HS-27A (cell line): ENCODE data around the gene NFKBIZ.

Experiments used
- DNase-seq: peaks from one replicate; pipeline ENCODE4 v3.0.0-alpha.2; 2012; ENCODE audit warnings: low read depth, missing footprints

NFKBIZ gene, protein sequence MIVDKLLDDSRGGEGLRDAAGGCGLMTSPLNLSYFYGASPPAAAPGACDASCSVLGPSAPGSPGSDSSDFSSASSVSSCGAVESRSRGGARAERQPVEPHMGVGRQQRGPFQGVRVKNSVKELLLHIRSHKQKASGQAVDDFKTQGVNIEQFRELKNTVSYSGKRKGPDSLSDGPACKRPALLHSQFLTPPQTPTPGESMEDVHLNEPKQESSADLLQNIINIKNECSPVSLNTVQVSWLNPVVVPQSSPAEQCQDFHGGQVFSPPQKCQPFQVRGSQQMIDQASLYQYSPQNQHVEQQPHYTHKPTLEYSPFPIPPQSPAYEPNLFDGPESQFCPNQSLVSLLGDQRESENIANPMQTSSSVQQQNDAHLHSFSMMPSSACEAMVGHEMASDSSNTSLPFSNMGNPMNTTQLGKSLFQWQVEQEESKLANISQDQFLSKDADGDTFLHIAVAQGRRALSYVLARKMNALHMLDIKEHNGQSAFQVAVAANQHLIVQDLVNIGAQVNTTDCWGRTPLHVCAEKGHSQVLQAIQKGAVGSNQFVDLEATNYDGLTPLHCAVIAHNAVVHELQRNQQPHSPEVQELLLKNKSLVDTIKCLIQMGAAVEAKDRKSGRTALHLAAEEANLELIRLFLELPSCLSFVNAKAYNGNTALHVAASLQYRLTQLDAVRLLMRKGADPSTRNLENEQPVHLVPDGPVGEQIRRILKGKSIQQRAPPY

DNA sequence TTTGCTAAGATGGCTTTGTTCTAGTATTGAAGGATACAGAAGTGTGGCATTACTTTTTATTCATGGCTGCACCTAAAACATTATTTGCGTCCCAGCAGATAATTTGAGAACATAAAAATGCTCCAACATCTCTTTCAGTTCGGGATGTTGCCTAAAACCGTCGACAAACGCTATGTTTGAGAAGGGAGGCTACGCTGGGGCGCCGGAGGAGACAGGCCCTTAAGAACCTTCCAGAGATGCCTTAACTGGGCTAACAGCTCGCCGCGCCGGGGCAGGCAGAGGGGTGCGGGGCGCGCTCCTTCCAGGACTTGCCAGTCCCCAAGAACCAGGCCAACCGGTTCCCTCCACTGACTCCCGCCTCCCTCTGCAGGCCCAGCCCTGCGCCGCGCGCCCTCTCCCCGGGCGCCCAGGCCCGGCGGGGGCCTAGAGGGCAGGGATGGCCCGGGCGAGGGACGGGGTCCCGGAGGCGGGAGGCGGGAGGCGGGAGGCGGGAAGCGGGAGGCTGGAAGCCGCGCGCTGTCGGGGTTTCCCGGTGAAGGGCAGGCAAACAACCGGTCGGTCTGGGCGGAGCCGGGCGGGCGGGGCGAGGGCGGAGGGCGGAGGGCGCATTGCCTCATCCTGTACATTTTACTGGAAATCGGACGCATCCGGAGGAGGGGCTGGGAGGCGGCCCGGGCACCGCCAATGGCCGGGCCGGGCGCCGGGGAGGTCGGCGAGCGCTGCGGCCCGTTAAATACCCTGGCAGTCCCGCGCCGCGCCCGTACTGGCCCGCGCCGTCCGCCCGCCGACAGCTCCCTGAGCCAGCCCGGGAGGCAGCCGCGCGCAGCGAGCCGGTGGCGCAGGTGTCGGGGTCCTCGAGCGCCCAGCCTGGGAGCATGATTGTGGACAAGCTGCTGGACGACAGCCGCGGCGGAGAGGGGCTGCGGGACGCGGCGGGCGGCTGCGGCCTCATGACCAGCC lies at the start of gene NFKBIZ:
NFKBIZ (plus strand) TSS at position 761 of the 960 bp plus-strand sequence; CDS start at position 876, 115 bp downstream.
- peak; percentile 81 for DNase-seq

DNA sequence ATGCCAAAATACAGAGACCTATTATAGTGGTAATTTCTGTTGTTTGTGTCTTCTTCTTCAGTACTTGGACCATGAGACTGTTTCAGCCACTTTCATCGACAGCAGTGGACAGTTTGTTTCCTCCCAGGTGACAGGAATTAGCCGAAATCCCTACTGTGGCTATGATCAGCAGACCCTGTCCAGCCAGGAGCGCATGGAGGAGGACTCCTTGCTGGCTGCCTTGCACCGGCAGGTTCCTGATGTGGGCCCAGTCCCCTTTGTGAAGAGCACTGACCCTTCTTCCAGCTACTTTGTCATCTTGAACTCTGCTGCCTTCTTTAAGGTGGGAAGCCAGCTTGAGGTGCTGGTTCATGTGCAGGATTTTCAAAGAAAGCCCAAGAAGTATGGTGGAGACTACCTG lies 48.1 kb upstream of the NFKBIZ start:
- no peak for DNase-seq

DNA sequence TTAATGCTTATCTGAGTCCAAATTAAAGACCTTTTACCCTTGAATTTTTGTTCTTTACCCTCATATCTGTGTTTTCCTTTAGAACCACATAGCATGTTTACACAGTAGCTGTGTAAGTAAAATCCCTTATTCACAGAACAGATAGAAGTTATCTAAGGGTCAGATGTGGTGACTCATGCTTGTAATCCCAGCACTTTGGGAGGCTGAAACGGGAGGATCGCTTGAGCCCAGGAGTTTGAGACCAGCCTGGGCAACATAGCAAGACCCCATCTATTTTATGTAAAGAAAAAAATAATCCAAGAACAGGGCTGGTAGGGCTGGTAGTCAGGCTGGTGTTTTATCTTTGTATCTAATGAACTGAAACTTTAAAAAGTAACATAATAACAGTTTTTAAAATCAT lies 47.1 kb upstream of the NFKBIZ start:
- no peak for DNase-seq

DNA sequence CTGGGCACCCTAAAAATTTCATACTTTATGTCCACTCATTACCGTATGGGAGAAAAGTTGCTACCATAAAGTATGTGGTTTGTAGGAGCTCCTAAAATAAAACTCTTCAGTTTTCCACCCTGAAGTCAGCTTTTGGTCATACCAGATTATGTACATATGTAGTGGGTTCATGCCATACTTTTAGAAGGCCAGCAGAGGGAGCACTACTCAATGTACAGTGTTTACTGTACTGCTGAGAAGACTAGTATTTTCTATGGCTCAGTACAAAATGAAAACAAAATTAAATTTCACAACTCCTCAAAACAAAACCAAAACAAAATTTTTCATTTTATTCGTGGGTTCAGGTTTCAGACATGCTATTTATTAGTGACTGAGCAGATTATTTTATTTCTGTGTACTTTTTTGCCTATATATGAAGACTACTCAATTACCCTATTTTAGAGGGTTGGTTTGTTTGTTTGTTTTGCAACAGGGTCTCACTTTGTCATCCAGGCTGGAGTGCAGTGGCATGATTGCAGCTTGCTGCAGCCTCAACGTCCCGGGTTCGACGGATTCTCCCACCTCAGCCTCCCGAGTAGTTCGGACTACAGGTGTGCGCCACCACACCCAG lies 46.0 kb upstream of the NFKBIZ start:
- peak; percentile 36 for DNase-seq

DNA sequence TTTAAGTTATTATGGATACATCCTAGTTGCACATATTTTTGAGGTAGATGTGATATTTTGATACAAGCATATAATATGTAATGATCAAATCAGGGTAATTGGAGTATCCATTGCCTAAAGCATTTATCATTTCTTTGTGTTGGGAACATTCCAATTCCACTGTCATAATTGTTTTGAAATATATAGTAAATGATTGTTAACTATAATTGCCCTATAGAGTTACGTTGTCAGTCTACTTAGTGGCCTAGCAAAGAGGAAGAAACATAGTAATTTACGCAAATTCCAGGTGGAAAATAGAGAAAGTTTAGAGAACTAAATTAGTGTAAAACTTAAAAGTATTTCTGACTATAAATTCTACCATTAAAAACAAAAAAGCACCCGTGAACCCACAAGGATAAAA lies 45.4 kb upstream of the NFKBIZ start:
- no peak for DNase-seq

DNA sequence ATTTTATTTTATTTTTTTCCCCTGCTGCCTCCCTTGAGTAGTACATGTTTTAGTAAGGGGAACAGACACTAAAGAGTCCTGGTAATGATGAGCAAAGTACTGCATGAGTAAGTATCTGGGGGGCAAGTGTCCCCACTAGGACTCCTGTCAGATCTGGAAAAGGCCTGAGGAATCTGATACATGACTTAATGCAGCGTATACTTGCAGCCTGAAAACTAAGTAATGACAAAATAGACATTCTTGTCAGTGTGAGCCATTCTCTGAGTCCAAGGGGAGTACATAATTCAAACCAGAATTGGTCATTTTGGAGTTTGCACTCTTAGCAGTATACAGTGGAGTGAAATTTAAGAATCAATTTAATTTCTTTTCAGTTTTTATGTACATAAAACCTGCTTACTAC lies 42.8 kb upstream of the NFKBIZ start:
- no peak for DNase-seq

DNA sequence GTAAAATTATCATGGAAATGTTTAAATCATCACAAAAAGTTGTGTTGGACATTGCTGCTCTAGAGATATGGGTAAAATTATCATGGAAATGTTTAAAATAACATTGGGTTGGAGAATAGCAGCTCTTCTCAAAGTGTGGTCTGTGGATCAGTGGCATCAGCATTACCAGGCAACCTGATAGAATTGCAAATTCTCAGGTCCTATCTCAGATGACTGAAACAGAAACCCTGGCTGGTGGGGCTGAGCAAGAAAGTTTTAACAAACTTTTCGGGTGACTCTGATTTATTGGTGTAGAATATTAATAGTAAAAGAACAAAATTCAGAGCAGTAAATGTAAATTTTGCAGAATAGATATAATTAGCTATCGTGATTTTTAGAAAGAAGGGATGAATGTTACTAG lies 41.4 kb upstream of the NFKBIZ start:
- no peak for DNase-seq

DNA sequence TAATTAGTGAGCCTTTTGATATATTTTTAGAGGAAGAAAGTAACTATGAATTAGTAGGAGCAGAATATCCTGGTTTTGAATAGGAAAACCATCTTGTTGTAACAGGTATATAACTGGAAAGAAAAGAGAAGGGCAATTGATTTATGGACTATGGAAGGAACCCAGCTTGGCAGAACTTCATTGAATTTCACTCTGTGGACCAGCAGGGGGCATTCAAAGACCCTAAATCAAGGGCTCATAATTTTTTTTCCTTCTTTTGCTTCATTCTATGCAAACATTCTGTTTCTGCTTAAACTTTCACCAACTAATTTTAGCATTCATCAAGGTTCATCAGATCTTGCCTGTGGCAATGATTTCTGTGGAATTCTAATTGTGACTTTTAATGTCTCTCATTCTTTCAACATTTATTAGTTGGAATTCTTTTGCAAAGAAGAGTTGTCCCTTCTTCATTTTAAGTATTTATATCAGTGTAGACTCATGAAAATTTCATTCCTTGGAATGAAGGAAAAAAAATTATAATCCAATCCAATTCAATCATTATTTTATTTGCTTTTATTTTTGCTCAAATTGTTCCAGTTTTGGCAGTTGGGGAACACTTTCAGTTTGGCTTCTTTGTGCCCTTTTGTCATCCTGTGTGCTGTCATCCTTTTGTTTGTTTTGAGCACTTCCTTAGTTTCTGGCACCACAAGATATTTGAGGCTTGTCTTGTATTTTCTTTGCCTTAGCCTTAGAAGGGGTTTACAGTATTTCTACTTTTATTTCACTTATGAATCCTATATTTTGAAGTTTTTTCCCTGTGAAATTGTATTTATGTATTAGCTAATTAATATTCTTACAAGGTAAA lies 39.9 kb upstream of the NFKBIZ start:
- DNase-seq: peak; percentile 35

DNA sequence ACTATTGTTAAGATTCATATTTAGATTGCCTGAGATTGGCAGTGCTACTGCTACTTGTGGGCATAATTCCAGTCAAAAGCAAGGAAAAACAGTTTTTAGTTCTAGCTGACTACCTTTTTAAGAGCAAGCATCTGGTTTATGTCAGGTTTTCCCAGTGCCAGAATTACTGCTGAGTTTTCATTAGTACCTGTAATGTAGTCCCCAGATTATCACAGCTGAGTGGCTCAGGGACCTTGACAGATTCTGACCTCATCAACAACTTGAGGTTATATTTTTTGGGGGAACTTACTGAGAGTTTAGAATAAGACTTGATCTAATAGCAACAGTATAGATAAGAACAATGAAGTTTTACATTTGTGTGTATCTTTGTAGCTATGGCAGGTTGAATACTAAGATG lies 39.3 kb upstream of the NFKBIZ start:
- no peak for DNase-seq

DNA sequence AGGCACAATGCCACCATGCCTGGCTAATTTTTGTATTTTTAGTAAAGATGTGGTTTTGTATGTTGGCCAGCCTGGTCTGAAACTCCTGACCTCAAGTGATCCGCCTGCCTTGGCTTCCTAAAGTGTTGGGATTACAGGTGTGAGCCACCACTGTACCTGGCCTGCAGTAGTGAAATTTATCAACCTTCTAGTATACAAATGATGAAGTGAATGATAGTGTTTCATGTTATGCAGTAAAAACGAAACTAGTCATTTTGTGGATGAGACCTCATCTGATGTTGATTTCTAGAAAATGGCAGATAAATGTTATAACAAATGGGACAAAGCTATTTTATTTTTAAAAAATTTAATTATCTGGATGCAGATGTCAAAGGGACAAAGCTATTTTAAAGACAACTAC lies 37.4 kb upstream of the NFKBIZ start:
- DNase-seq: no peak

DNA sequence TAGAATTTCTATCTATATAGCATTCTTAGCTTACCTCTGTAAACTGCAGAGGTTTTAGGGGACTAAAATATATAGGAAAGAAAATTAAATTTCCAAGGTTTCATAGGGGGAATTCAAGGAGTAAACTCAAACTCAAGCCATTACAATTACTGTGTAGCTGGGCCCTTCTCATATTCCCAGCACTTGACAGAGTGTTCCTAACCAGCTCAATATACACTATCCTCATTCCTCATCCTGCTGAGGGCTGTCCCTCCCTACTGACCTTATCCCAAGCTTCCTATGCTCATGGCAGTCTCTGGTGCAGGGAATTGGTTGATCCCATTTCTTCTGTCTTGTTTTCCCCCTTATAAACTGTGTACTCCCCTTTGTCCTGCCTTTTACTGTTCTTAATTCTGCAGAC lies 36.4 kb upstream of the NFKBIZ start:
- no peak for DNase-seq

DNA sequence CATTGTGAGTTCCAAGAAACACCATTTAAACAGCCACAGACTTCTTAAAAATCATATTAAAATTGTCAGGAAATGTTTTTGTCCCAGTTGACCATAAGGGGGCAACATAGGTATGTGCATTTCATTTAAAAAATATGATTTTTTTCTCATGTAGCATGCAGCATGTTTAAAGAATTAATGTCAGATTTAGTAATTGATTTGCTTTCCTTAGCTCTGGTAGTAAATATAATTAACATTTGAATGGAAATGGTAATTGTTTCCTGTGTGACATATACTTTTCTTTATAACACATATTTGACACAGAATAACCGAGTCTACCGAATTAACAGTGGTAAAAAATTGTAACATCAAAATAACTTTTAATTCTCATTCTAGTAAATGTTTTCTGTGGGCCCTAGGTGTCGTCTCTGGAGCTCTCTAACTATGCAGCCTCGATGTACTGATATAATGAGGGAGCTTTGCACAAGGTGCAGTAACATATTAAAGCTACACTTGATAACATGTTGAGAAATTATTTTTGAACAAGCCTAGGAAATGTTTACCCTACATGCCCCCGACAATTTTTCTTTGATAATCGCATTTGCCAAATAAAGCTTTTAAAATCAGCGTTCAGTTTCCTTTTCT lies 35.4 kb upstream of the NFKBIZ start:
- DNase-seq: no peak

DNA sequence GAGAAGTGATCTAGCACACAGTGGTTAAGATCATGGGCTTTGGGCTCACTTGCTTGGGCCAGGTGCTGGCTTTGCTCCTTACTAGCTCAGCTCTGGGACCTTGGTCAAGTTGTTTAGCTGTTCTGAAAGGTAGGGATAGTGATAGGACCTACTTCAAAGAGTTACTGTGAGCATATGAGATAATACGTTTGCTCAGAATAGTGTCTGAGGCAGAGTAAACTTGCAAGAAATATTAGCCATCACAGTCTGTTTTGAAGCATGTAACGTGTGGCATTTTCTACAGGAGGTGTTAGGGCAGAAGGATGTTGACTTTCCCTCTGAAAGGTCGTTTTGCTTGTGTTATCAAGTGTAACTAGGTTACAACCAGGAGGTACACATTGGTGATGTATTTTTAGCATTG lies 34.5 kb upstream of the NFKBIZ start:
- DNase-seq: no peak

DNA sequence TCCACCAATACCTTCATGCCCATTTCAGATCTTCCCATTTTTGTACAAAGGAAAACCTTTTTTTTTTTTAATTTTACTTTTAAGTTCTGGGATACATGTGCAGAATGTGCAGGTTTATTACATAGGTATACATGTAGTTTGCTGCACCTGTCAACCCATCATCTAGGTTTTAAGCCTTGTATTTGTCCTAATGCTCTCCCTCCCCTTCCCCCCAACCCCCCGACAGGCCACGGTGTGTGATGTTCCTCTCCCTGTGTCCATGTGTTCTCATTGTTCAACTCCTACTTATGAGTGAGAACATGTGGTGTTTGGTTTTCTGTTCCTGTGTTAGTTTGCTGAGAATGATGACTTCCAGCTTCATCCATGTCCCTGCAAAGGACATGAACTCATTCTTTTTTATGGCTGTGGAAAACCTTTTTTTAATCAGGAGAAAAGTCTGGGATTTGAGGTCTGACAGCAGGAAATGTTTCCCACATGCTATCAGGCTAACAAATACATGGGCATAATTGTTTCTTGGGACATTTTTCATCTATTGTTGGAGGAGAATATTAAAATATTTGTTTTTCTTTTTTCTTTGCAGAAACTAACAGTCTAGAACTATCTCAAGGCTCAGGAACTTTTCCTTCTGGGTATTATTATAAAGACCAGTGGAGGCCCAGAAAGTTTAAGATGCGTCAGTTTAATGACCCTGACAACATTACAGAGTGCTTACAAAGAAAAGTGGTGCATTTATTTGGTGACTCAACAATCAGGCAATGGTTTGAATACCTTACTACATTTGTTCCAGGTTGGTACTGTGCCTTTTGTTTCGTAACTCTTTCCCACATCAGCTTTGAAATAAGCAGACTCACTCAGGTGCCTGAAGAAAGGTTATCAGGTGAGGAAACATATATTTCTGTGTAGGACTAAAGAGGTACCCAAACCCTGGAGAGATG lies 32.8 kb upstream of the NFKBIZ start:
- no peak for DNase-seq

DNA sequence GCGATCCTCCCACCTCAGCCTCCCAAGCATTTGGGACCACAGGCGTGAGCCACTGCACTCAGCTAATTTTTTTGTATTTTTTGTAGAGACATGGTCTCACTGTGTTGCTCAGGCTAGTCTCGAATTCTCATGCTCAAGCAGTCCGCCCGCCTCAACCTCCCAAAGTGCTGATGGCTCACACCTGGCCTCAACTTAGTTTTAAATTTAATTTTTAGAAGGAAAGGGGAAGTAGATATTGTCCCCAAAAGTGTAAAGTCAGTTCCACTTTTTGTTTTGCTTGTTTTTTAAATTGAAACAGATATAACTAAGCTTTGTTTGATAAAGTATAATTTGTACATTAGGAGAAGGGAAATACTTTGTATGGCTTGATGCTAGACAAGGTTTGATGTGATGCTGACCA lies 31.3 kb upstream of the NFKBIZ start:
- no peak for DNase-seq

DNA sequence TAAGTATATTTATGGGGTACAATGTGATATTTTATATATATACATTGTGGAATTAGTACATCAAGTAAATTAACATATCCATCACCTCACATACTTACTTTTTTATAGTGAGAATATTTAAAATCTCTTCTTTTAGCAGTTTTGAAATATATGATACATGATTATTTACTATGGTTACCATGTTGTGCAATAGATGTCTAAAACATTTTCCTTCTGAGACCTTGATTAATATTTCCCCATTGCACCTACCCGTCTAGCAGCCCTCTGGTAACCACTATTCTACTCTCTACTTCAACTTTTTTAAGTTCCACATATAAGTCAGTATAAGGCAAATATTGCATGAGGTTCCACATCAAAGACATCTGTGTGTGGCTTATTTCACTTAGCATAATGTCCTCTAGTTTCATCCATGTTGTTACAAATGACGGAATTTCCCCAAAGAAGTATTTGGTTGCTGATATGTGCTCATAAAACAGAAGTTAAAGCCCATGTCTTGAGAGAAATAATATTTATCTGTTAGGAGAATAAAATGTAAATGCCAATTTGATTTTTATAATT lies 29.6 kb upstream of the NFKBIZ start:
- DNase-seq: no peak

DNA sequence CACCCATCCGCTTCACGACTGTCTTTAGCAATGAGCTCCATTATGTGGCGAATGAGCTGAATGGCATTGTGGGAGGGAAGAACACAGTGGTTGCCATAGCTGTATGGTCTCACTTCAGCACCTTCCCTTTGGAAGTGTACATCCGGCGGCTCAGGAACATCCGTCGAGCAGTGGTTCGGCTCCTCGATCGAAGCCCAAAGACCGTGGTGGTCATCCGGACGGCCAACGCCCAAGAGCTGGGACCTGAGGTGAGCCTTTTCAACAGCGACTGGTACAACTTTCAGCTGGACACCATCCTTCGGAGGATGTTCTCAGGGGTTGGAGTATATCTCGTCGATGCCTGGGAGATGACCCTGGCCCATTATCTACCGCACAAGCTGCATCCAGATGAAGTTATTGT lies 27.8 kb upstream of the NFKBIZ start:
- DNase-seq: no peak

DNA sequence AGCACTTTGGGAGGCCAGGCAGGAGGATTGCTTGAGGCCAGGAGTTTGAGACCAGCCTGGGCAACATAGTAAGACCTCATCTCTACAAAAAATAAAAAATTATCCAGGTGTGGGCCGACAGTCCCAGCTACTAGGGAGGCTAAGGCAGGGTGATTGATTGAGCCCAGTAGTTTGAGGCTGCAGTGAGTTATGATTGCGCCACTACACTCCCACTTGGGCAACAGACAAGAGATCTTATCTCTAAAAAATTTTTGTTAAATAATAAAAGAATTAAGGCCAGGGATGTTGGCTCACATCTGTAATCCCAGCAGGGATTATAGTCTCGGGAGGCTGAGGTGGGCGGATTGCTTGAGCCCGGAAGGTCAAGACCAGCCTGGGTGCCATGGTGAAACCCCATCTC lies 25.8 kb upstream of the NFKBIZ start:
- no peak for DNase-seq

DNA sequence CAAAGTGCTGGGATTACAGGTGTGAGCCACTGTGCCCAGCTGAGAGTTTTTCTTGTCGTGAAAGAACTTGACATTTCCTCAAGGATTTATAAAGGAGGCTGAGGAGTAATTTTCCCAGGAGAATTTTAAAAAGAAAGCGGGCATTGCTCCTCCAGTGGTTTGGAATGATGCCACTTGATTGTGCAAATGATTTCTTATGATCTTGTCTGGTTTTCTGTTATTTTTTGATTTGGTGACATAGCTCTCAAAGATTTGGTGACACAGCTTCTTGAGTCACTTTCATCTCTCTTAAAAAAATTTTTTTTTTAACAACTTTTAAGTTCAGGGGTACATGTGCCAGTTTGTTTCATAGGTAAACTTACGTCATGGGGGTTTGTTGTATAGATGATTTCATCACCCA lies 24.6 kb upstream of the NFKBIZ start:
- no peak for DNase-seq
